Stimulated activated CD4-positive, alpha-beta T cell treated with anti-CD3 and anti-CD28 coated beads, TNF-alpha, amount 100 ng/mL, for 1 hour (primary cell): ENCODE data around the gene TOLLIP.
"Not testable (repeated sequence)": the region's sequence is repeated elsewhere in the genome, so short reads cannot be mapped to it uniquely, and the experiment has no call there.

Experiments used
- DNase-seq, 3 donors: peaks; one replicate each; pipeline ENCODE4 v3.0.0-alpha.2; 2020; ENCODE audit warnings: low read depth in 3 of 3, low spot score in 1 of 3

TOLLIP gene

GRCh38 chr11:1344056-1344635 is 34.7 kb upstream of the TOLLIP start:
- DNase-seq: no peak

GRCh38 chr11:1343391-1344055 is 34.1 kb upstream of the TOLLIP start:
- DNase-seq: no peak

- no peak for DNase-seq
Measured at GRCh38 chr11:1342946-1343345, 33.5 kb upstream of the TOLLIP start.

- no peak for DNase-seq
Measured at GRCh38 chr11:1341928-1342524, 32.6 kb upstream of the TOLLIP start.

- DNase-seq: not testable (repeated sequence)
Measured at GRCh38 chr11:1341226-1341625, 31.8 kb upstream of the TOLLIP start.

GRCh38 chr11:1340111-1340510 is 30.7 kb upstream of the TOLLIP start:
- no peak for DNase-seq

- DNase-seq: no peak
Measured at GRCh38 chr11:1339066-1339675, 29.7 kb upstream of the TOLLIP start.

GRCh38 chr11:1338201-1339065 is 29.0 kb upstream of the TOLLIP start:
- DNase-seq: no peak

GRCh38 chr11:1337647-1338007 is 28.2 kb upstream of the TOLLIP start:
- DNase-seq: no peak

- DNase-seq: peak in 2 of 3 donors; percentile 22 to 38
Measured at GRCh38 chr11:1336836-1337646, 27.6 kb upstream of the TOLLIP start.

- peak in 2 of 3 donors; percentile 22 to 35 for DNase-seq
Measured at GRCh38 chr11:1335811-1336761, 26.7 kb upstream of the TOLLIP start.

- no peak for DNase-seq
Measured at GRCh38 chr11:1335264-1335810, 25.9 kb upstream of the TOLLIP start.

GRCh38 chr11:1333860-1334259 is 24.4 kb upstream of the TOLLIP start:
- DNase-seq: no peak

- no peak for DNase-seq
Measured at GRCh38 chr11:1333091-1333772, 23.8 kb upstream of the TOLLIP start.

GRCh38 chr11:1330473-1330872 is 21.0 kb upstream of the TOLLIP start:
- DNase-seq: no peak

- DNase-seq: no peak
Measured at GRCh38 chr11:1327064-1327460, 17.6 kb upstream of the TOLLIP start.

GRCh38 chr11:1326435-1327063 is 17.1 kb upstream of the TOLLIP start:
- DNase-seq: no peak

GRCh38 chr11:1323774-1324173 is 14.3 kb upstream of the TOLLIP start:
- DNase-seq: no peak
